ENCODE data around the gene WDR88.
A peak's percentile ranks its signal among the peaks of the same experiment; 100 is the strongest.

DNA sequence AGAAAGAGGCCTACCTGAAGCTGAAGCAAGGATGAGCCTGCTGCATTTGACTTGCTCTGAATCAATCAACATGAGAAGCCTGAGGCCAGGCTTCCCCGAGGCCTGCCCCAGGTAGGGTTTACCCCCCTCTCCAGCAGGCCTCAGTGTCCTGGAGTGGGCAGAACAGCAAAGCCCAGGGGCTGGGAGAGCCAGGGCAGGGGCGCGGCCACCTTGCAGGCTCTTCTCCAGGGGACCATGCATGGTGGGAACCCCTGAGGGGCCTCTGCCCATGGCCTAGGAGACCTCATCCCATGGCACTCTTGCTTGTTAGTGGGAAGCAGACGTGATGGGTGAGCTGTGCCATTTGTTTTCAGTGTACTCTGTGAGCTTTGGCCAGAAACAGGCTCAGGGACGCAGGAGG, 42.3 kb downstream of the WDR88 start:
- TF ChIP-seq, protein P1, sequence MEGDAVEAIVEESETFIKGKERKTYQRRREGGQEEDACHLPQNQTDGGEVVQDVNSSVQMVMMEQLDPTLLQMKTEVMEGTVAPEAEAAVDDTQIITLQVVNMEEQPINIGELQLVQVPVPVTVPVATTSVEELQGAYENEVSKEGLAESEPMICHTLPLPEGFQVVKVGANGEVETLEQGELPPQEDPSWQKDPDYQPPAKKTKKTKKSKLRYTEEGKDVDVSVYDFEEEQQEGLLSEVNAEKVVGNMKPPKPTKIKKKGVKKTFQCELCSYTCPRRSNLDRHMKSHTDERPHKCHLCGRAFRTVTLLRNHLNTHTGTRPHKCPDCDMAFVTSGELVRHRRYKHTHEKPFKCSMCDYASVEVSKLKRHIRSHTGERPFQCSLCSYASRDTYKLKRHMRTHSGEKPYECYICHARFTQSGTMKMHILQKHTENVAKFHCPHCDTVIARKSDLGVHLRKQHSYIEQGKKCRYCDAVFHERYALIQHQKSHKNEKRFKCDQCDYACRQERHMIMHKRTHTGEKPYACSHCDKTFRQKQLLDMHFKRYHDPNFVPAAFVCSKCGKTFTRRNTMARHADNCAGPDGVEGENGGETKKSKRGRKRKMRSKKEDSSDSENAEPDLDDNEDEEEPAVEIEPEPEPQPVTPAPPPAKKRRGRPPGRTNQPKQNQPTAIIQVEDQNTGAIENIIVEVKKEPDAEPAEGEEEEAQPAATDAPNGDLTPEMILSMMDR (IDR thresholded peaks at IDR 0.05) = no peak
- no peak for TF ChIP-seq HOXA7 (CRISPR knock-in tag; IDR thresholded peaks at IDR 0.05)
- TF ChIP-seq POLR2A (IDR thresholded peaks at IDR 0.05; ENCODE audit: low read length) = peak; percentile 3; the same call in 1 of the 2 replicates
- TF ChIP-seq, protein P2, sequence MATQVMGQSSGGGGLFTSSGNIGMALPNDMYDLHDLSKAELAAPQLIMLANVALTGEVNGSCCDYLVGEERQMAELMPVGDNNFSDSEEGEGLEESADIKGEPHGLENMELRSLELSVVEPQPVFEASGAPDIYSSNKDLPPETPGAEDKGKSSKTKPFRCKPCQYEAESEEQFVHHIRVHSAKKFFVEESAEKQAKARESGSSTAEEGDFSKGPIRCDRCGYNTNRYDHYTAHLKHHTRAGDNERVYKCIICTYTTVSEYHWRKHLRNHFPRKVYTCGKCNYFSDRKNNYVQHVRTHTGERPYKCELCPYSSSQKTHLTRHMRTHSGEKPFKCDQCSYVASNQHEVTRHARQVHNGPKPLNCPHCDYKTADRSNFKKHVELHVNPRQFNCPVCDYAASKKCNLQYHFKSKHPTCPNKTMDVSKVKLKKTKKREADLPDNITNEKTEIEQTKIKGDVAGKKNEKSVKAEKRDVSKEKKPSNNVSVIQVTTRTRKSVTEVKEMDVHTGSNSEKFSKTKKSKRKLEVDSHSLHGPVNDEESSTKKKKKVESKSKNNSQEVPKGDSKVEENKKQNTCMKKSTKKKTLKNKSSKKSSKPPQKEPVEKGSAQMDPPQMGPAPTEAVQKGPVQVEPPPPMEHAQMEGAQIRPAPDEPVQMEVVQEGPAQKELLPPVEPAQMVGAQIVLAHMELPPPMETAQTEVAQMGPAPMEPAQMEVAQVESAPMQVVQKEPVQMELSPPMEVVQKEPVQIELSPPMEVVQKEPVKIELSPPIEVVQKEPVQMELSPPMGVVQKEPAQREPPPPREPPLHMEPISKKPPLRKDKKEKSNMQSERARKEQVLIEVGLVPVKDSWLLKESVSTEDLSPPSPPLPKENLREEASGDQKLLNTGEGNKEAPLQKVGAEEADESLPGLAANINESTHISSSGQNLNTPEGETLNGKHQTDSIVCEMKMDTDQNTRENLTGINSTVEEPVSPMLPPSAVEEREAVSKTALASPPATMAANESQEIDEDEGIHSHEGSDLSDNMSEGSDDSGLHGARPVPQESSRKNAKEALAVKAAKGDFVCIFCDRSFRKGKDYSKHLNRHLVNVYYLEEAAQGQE (IDR thresholded peaks at IDR 0.05) = no peak
- TF ChIP-seq, protein P3, sequence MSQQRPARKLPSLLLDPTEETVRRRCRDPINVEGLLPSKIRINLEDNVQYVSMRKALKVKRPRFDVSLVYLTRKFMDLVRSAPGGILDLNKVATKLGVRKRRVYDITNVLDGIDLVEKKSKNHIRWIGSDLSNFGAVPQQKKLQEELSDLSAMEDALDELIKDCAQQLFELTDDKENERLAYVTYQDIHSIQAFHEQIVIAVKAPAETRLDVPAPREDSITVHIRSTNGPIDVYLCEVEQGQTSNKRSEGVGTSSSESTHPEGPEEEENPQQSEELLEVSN (IDR thresholded peaks at IDR 0.05; ENCODE audit: borderline replicate concordance, low read depth) = no peak
- TF ChIP-seq, protein P4, sequence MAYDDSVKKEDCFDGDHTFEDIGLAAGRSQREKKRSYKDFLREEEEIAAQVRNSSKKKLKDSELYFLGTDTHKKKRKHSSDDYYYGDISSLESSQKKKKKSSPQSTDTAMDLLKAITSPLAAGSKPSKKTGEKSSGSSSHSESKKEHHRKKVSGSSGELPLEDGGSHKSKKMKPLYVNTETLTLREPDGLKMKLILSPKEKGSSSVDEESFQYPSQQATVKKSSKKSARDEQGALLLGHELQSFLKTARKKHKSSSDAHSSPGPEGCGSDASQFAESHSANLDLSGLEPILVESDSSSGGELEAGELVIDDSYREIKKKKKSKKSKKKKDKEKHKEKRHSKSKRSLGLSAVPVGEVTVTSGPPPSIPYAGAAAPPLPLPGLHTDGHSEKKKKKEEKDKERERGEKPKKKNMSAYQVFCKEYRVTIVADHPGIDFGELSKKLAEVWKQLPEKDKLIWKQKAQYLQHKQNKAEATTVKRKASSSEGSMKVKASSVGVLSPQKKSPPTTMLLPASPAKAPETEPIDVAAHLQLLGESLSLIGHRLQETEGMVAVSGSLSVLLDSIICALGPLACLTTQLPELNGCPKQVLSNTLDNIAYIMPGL (CRISPR knock-in tag; IDR thresholded peaks at IDR 0.05; ENCODE audit: borderline replicate concordance) = no peak
- no peak for TF ChIP-seq POLR2AphosphoS2 (conservative IDR thresholded peaks at IDR 0.05; ENCODE audit: low read length)
- TF ChIP-seq ESRRA (IDR thresholded peaks at IDR 0.05; ENCODE audit: borderline replicate concordance, low read length) = no peak
- no peak for TF ChIP-seq EP300 (IDR thresholded peaks at IDR 0.05)

Data from A549 (cell line).